Neural cell (in vitro differentiated cells): ENCODE measurements around the gene ARHGAP10.

Source experiments
- CTCF ChIP-seq: fragments of 450-650 bp; IDR thresholded peaks from 2 replicates; pipeline ENCODE4 v1.5.1; 2014; ENCODE audit warnings: antibody characterized with exemption, mild to moderate bottlenecking, moderate library complexity; ENCODE audit not compliant: poor library complexity, severe bottlenecking
- EP300 ChIP-seq: fragments of 450-650 bp; conservative IDR thresholded peaks from 2 replicates; pipeline ENCODE4 v1.6.1; 2014; ENCODE audit warnings: antibody characterized with exemption, mild to moderate bottlenecking, moderate library complexity; ENCODE audit not compliant: poor library complexity, severe bottlenecking
- EZH2 ChIP-seq: fragments of 200-600, 300-800 bp; shearing (Covaris generic), sonication (generic); IDR thresholded peaks from 2 replicates; pipeline ENCODE4 v1.6.1; 2014; ENCODE audit warnings: antibody characterized with exemption, low read length, borderline replicate concordance, mild to moderate bottlenecking; ENCODE audit not compliant: insufficient read depth, poor library complexity, severe bottlenecking
- MXI1 ChIP-seq: fragments of 450-650 bp; conservative IDR thresholded peaks from 2 replicates; pipeline ENCODE4 v1.6.1; 2014; ENCODE audit warnings: antibody characterized with exemption, mild to moderate bottlenecking; ENCODE audit not compliant: poor library complexity, severe bottlenecking
- SMC3 ChIP-seq: fragments of 450-650 bp; conservative IDR thresholded peaks from 2 replicates; pipeline ENCODE4 v1.6.1; 2014; ENCODE audit warnings: antibody characterized with exemption, mild to moderate bottlenecking, moderate library complexity; ENCODE audit not compliant: poor library complexity
- TAF1 ChIP-seq: IDR thresholded peaks from 2 replicates; pipeline ENCODE4 v1.6.1; 2012; ENCODE audit warnings: low read depth

GRCh38 chr4:148061795-148062194 lies 329.9 kb downstream of the ARHGAP10 start:
- TF ChIP-seq CTCF (no peak), MXI1 (no peak), EZH2 (no peak), SMC3 (no peak), EP300 (no peak), TAF1 (no peak)
